ENCODE measurements around the gene JADE2.

GRCh38 chr5:134551901-134552300 lies 26.4 kb downstream of the JADE2 start:
- TF ChIP-seq CTCF (IDR thresholded peaks at IDR 0.05) = no peak
- no peak for TF ChIP-seq POLR2A (IDR thresholded peaks at IDR 0.05)
